Measurements from ENCODE around the gene PAK4.

PAK4 gene

DNA sequence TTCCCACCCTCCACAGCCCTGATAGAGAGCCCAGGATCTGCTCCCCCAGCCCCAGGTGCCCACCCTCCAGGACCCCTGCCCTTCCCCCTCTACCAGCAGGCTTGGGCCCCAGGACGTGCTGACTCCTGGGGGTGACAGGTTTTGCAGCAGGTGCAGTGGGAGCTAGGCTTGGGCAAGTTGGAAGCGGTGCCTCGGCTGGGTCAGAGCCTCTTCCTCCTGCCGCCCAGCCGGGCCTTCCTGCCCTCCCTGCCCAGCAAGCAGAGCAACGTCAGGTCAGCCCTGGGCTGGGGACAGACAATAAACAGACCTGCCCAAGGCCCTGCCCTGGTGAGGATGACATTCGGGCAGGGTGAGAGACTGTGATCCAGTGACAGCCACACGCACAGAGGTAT is 62.0 kb downstream of the PAK4 start:
- DNase-seq, result no peak

DNA sequence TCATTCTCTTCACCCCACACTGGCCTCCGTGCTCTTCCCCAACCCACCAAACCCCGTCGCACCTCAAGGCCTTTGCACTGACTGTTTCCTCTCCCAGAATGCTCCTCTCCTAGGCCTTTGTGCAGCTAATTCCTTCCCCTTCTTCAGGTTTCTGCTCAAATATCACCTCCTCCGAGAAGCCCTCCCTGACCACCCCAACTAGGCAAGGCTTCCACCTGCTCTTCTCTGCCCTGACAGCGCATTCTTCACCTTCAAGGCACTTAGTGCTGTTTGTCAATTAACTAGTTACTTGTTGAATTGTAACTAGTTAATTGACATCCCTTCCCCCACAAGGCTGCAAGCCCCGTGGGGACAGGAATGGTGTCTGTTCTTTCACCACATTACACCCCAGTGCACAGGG is 63.4 kb downstream of the PAK4 start:
- DNase-seq, result no peak

GRCh38 chr19:39190768-39191167 is 65.2 kb downstream of the PAK4 start:
- DNase-seq, result no peak

DNA sequence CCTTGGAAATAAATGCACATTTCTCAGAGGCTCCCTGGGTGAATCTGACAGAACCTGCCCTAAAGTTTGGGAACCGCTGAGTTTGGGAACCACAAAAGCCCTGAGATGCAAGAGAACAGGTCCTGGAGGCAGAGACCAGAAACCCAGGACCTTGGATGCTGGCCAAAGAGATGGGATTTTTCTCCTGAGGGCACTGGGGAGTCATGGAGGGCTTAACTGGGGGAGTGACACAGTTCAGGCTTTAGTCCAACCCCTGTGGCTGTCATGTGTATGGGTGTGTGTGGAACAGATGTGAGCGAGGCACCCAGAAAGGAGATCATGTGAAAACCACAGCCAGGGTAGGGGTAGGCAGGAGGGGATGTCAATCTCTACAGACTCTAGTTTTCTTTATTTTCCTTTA is 67.3 kb downstream of the PAK4 start:
- no peak for DNase-seq

DNA sequence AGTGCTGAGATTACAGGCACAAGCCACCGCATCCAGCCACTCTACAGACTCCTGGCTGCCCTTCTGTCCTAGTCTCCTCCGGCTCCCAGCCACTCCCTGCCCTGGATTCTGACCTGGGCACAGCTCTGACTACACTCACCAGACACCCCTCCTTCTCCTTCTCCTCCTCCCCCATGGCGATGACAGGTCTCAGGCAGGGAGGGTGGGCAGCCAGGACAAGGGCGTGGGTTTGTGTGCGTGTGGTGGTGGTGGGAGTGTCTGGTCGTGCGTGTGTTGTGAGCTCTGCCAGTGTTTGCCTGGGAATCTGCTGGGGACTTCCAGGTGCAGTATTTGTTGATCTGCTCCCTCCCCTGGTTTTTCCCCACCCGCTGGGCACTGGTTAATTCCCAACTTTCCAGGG is 68.2 kb downstream of the PAK4 start:
- no peak for DNase-seq

- DNase-seq, result no peak
Measured at GRCh38 chr19:39194832-39195542, 69.4 kb downstream of the PAK4 start.

DNA sequence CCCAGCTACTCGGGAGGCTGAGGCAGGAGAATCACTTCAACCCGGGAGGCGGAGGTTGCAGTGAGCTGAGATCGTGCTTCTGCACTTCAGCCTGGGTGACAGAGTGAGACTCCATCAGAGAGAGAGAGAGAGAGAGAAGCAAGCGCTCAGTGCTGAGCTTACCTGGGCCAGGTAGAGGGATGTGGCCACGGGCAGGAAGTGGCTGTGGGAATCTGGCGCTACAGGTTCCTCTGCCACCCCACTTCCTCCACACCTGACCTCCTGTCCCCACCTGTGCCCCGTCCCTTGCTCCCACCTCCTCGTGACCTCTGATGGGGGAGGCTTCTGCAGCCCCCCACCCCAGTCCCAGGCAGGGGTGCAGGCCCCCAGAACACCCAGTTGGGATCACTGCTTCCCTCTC is 70.2 kb downstream of the PAK4 start:
- no peak for DNase-seq

DNA sequence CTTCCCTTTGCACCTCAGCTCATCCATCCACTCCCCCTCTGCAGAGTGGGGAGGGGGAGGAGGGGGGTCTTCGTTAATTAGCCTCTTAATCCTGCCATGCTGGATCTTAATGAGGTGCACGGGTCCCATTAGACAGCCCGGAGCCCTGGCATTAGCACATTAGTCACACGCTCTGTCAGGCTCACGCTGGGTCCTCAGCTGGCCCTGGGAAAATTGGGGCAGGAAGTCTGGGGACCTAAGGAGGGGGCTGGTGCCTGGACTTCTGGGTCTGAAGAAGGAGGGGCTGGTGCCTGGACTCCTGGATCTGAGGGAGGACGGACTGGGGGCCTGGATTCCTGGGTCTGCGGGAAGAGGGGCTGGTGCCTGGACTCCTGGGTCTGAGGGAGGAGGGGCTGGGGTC is 70.7 kb downstream of the PAK4 start:
- no peak for DNase-seq

- DNase-seq, result no peak
Measured at GRCh38 chr19:39196860-39197562, 71.4 kb downstream of the PAK4 start, which contains the start of gene NCCRP1. TSS of gene NCCRP1 (plus strand) at chr19:39196964. CDS start at chr19:39196983, 19 bp downstream.

DNA sequence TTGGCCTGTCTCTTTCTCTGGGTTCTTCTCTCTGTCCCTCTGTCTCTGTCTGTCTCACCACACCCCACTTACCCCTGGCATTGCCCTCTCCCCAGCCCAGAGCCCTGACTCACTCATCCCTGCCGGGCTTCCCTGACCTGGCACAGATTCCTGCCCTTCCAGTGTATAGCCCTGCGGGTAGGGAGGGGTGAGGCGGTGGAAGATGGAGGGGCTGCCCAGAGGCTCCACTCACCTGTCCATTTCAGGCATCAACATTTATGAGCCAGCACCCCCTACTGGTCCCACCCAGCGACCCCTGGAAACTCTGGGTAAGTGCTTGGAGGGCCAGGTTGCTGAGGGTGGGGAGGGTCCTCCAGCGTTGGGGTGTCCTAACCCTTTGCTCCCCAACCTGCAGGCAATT is 72.2 kb downstream of the PAK4 start:
- DNase-seq, result no peak

DNA sequence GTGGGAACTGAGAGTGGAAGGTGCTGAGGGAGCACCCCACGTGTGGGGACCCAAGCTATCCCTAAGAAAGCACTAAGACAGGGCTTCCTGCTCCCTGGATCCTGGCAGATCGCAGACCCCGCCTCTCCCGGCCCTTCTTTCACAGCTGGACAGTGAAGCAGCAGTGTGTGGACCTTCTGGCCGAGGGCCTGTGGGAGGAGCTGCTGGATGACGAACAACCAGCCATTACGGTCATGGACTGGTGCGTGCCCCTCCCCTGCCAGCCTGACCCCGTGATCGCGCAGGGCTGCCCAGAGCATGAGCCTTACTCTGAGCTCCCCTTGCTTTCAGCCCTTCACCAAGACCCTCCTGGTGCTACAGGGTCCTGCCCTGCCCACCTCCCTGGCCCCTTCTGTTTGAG is 73.4 kb downstream of the PAK4 start:
- no peak for DNase-seq

- no peak for DNase-seq
Measured at GRCh38 chr19:39200066-39200802, 74.6 kb downstream of the PAK4 start.

- no peak for DNase-seq
Measured at GRCh38 chr19:39200803-39201115, 75.2 kb downstream of the PAK4 start.

DNA sequence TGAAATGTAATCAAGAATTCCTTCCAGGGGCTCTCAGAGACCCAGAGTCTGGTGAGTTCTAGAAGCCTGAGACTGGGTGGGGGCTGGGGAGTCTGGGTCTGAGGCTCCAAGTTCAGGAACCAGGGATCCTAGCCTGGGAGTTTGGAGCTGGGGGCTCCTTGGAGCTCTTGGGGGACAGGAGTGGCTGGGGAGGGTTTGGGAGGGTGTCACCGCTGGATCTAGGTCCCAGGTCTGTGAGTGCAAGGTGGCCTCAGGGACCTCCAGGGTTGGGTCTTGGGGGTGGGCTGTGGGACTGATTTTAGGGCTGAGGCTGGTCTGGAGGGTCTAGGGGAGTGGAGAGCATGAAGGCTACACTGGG is 77.4 kb downstream of the PAK4 start:
- DNase-seq, result no peak

DNA sequence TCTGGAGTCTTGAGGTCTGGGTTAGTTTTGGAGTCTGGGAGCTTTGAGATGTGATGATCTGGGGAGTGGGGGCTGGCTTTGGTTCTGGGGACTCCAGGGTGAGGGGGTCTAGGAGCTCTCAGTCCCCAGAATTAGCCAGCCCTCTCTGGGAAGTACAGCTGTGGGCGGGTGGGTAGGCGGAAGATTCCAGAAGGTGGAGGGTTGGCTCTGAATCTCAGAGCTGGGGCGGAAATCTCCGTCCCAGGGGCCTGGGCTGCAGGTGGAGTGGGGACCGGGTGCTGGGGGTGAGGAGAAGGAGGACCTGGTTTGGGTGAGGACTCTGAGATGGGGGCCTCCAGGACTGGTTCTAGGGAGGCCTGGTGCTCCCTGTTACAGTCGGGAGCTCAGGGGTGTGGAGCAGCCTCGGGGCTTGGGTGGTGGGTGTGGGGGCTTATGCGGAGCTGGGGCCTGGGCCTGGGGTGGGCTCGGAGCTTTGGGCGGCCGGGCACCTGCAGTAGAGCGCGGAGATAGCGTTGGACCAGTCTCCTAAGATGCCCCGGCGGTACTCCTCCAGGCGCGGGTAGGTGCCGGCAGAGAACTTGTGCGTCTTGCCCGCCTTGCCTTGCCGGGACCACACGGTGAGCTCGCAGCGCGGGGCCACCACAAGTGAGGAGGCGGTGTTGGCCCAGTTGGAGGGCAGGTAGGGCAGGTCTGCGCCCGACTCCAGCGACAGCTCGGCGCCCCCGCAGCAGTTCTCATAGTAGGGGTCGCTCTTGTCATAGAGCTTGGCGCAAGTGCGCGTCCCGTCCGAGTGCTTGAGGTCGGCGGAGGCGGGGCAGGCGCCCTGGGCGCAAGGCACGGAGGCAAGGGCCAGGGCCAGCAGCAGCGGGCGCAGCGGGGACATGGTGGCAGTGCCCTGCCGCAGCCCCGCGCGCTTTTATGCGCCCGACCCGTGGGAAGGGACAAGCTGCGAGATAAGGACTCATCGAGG is 78.1 kb downstream of the PAK4 start, which contains the start of gene SYCN:
SYCN (minus strand) TSS at position 892 of the 970 bp plus-strand sequence; CDS start at position 883, 9 bp downstream.
- DNase-seq, result no peak

- no peak for DNase-seq
Measured at GRCh38 chr19:39205449-39205764, 79.8 kb downstream of the PAK4 start.

GRCh38 chr19:39206122-39206521 is 80.5 kb downstream of the PAK4 start:
- DNase-seq, result no peak

GRCh38 chr19:39207293-39207836 is 81.8 kb downstream of the PAK4 start:
- DNase-seq, result no peak

DNA sequence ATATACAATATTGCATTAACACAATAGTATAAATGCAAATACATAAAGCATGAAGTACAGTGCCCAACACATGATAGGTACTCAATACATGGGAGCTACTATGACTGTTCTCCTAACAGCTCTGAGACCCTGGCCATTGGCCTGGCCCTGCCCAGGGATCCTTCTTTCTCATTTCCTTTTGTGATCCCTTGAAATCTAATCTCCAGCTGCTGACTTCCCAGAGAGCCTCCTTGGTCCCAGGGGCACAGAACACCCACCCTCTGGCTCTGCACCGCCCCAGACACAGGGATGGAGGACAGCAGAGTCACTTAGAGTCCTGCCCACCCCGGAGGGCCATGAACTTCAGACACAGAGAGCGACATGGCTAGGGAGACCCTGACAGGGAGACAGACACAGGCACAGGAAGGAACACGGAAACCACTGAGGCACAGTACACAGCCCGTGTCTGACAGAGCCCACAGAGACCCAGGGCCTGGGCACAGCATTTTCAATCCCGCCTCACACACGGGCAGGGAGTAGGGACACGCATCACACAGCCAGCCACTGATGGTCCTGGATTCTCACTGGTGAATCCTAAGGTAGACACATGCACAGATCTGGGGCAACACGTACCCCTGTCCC is 82.7 kb downstream of the PAK4 start:
- DNase-seq, result no peak

DNA sequence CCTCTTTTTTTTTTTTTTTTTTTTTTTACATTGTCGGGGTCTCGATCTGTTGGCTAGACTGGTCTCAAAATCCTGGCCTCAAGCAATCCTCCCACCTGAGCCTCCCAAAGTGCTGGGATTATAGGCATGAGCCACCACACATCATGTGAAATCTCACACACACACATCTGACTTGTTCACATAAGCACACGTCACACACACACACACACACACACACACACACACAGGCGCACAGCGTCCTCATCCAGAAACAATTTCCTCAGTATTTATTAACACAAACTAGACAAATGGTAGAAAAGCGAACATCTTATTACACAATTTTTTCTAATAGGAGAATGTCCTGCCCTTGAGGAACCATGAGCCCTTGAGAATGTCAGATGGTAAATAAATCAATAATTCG is 83.6 kb downstream of the PAK4 start:
- DNase-seq, result no peak

GRCh38 chr19:39211731-39212374 is 86.3 kb downstream of the PAK4 start:
- DNase-seq, result no peak

GRCh38 chr19:39212375-39212742 is 86.8 kb downstream of the PAK4 start:
- DNase-seq, result peak; percentile 25

Data from NCI-H1436 (cell line).